ENCODE data around the gene POLR3C. TPM values are rescaled to one million over a fixed set of nuclear protein-coding genes. Genes with fewer than 3 reads are reported as not detected.

POLR3C gene
- total RNA-seq, 1 donor from 2014 or later, result 36.3 TPM

DNA sequence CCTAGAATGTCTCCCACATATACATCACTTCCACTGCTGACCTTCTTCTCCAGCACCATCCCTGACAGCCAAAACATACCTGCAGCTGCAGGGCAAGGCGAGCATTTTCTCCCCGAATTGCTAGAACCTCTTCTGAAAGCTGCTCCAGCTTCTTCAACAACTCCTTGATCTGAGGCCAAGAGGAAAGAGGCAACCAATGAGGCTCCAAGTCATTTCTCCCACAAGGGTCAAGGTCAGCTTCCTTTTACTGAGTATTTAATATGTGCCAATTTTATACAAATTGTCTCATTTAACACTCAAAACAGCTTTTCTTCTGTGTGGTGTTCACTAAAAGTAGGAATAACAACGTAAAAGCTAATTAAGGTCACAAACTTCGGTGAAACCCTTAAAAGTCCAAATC is 44.2 kb downstream of the POLR3C start:
- no peak for DNase-seq (ENCODE audit: low read depth, low spot score)

DNA sequence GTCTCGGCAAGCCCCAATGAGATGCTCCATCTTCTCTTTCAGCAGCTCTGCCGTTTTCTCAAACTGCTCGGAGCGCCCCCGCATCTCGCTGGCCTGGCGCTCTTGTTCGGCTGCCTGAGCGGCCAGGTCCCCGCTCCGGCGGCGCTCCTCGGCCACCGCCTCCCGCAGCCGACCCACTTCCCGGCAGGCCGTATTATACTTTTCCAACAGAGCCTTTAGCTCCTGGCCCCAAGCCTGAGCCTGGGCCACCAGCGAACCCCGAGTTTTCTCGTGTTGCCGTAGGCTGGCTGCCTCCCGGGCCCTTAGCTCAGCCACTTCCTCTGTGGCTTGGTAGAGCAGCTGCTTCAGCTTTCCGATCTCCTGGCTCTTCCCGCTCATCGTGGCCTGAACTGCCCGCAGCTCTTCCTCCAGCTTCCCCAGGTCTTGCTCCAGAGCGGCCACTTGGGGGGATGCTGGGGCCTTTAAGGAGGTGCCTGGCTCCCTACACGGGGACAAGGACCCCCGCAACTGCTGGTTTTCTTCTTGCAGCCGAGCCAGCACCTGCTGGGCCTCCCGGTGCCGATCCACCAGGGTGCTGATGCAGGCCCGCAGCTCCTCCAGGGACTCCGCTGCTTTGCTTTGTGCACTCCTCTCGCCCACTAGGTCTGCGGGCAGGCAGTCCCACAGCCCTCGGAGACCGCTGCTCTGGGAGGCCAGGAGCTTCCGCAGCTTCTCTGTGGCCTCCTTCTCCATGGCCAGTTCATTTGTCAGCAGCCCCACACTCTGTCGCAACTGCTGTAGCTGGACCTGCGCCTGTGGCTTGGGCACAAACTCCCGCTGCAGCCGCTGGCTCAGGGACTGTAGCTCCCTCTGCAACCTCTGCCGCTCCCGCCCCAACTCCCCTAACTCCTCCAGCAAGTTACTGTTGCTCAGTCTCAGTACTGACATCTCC is 48.3 kb downstream of the POLR3C start:
- no peak for DNase-seq (ENCODE audit: low read depth, low spot score)

- DNase-seq (ENCODE audit: low read depth, low spot score), result no peak
These were observed 50.6 kb downstream of the POLR3C start for GRCh38 chr1:145874646-145875045.

- DNase-seq (ENCODE audit: low read depth, low spot score), result no peak
These were observed 54.0 kb downstream of the POLR3C start for GRCh38 chr1:145877923-145878486.

DNA sequence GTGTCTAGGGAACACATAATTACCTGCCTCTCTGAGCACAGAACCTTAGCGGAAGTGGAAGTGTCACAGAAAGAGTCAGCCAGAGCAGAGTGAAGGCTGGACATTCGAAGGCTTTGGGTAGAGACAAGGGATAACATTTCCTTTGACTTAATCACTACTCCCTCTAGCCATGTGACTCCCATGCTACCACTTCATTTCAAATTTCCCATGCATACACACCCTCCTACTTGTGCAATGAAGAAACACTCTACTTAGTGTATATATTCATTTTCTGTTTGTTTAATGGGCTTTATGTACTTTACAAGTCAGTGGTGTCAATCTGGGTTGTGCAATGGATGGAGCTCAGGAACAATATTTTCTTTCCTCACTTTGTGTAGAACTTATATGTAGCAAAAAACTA is 54.7 kb downstream of the POLR3C start:
- DNase-seq (ENCODE audit: low read depth, low spot score), result no peak

DNA sequence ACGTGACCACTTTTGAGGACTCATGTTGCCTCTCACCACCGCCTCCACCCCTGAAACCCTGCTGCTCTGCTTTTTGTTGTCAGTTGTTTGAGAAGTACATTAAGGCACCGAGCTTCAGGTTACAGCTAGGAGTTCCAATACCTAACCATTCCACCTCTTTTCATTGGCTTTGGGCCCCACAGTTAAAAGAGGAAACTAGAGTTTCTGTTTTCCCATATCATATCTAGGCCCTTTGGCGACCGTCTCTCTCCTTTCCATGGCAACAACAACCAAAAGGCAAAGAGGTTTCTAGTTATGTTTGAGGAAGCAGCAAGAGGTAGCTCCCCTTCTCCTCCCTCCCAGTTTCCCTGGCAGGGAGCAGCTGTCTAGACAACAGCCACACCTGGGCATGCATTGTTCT is 55.8 kb downstream of the POLR3C start:
- no peak for DNase-seq (ENCODE audit: low read depth, low spot score)

- DNase-seq (ENCODE audit: low read depth, low spot score), result peak; percentile 33
These were observed 60.7 kb downstream of the POLR3C start for GRCh38 chr1:145884675-145885074.

GRCh38 chr1:145885738-145886287 is 61.8 kb downstream of the POLR3C start, which contains the start of gene ANKRD35:
Gene ANKRD35, minus strand, starts transcription at chr1:145885866. Its CDS starts 108 bp downstream, at chr1:145885758.
- no peak for DNase-seq (ENCODE audit: low read depth, low spot score)

DNA sequence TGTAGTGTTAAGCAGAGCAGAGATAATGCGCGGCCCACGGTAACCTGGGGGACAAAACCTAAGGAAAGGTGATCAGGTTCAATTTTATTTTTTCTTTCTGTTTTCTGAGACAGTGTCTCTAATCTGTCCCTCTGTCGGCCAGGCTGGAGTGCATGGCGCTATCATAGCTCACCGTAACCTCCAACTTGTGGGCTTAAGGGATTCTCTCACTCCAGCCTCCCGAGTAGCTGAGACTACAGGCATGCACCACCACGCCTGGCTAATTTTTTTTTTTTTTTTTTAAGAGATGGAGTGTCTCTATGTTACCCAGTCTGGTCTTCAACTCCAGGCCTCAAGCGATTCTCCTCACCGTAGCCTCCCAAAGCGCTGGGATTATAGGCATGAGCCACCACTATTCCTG is 62.4 kb downstream of the POLR3C start:
- DNase-seq (ENCODE audit: low read depth, low spot score), result no peak

- DNase-seq (ENCODE audit: low read depth, low spot score), result no peak
These were observed 62.8 kb downstream of the POLR3C start for GRCh38 chr1:145886816-145887215.

DNA sequence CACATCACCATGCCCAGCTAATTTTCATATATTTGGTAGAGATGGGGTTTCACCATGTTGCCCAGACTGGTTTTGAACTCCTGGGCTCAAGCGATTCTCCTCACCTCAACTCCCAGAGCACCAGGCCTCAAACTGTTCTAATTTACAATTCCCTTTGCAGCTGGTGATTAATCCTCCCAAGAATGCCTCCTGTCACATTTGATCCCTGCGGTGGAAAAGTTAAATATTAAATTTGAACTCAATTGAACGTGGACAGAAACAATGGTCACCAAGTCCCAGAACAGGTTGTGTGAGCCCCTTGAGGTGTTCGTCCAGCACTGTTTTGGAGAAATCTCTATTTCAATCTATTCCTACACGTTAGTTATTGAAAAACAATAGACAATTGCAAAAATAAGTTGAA is 63.6 kb downstream of the POLR3C start:
- no peak for DNase-seq (ENCODE audit: low read depth, low spot score)

- no peak for DNase-seq (ENCODE audit: low read depth, low spot score)
These were observed 65.7 kb downstream of the POLR3C start for GRCh38 chr1:145889722-145890121.

DNA sequence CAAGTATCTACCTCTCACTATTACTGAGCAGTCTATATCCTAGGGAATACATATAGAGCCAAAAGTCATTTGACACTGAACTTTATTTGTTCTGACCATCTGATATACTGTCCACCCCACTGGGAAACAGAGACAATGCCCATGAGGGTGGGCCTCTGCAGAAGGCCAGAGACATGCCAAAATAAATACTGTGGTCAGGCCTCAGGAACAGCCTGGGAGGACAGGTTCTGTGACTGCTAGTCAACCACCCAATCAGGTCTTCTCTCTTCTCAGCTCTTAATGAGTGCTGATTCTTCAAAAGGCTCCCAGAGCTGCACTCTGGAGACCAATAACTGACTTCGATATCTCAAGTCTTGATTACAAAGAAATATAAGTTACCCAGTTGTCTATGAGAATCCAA is 67.1 kb downstream of the POLR3C start:
- peak; percentile 33 for DNase-seq (ENCODE audit: low read depth, low spot score)

- peak; percentile 99 for DNase-seq (ENCODE audit: low read depth, low spot score)
These were observed 67.8 kb downstream of the POLR3C start for GRCh38 chr1:145891587-145892485.

DNA sequence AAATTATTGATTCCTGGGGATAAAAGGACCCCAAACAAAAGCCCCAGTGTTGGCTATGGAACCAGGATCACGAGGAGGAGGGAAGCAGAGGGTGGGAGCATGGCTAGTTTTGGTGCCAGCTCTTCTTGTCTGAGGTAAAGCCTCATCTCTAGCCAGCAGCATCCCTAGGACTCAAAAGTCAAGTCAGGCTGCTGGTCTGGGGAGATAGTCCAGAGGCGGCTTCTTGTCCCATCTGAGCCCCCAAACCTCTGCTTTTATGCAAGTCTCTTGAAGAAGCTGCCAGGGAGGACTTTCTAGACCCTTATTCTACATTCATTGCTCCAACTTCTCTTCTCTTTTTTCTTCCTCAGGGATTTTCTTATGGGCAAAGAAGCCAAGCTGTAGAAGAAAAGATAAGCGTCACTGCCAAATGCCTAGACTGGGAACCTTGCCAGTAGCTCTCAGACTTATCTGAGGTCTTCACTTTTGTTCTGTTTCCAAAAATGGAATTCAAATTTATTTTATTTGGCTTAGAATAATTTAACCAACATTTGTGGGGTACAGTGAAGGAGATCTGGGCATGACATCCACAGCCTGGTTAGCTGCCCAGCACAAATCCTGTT is 68.6 kb downstream of the POLR3C start:
- peak; percentile 52 for DNase-seq (ENCODE audit: low read depth, low spot score)

DNA sequence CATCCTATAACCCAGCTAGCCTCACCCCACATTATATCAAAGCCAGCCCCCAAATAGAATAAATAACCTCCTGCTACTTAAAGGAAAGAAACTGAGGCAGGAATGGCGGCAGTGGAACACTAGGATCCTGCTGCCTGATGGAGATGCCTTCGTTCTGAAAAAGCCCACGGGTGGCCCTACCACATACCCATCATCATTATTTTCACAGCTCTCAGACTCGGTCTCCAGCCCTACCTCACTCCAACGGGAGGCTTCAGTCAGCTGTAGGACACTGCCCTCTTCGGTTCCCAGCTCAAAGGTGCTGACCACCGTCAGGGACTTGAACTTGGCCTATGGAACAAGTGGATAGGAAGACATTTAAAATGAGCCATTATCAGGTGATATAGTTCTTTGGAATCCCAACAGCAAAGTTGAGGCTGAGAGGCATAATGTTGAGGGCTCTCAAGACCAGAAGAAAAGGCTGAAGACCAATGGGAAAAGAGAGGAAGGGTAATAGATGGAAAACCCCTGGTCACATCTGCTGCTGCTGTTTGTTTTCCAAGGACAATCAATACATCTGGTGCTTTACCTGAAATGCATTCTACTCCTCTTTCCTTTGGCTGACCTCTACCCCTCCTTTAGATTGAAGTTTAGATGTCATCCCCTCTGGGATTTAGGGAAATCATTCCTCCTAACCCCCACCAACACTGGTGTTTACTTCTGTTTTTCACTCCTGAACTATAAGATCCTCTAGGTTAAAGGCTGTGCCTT is 69.5 kb downstream of the POLR3C start:
- DNase-seq (ENCODE audit: low read depth, low spot score), result no peak

All from pulmonary artery endothelial cell (primary cell).